GM12801 (cell line): ENCODE data around the gene MYRF.

ENCODE experiments used
- CTCF ChIP-seq: IDR thresholded peaks from one replicate; pipeline ENCODE4 v1.5.1; 2011; ENCODE audit warnings: control low read depth; ENCODE audit not compliant: insufficient read length; ENCODE audit errors: extremely low read depth

MYRF gene

GRCh38 chr11:61833926-61834277, 81.5 kb downstream of the MYRF start:
- TF ChIP-seq CTCF: no peak

- no peak for TF ChIP-seq CTCF
These were observed 82.0 kb downstream of the MYRF start for GRCh38 chr11:61834278-61835048.

DNA sequence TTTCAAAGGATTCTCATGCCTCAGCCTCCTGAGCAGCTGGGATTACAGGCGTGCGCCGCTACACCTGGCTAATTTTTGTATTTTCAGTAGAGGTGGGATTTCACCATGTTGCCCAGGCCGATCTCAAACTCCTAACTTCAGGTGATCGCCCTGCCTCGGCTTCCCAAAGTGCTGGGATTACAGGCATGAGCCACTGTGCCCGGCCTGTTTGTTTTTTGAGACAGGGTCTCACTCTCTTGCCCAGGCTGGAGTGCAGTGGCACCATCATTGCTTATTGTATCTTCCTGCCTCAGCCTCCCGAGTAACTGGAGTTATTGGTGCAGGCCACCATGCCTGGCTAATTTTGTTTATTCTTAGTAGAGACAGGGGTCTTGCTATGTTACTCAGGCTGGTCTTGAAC, 83.8 kb downstream of the MYRF start:
- no peak for TF ChIP-seq CTCF

GRCh38 chr11:61837411-61838005, 85.1 kb downstream of the MYRF start:
- TF ChIP-seq CTCF: no peak
